CD4-positive, alpha-beta T cell treated with Interferon alpha-2 for 1 hour (primary cell): ENCODE data around the gene CEP162.
"Not testable (repeated sequence)": the region's sequence is repeated elsewhere in the genome, so short reads cannot be mapped to it uniquely, and the experiment has no call there.

Source experiments
- DNase-seq, 2 donors: peaks; one replicate each; pipeline ENCODE4 v3.0.0-alpha.2; 2020 to 2022

The CEP162 gene, protein sequence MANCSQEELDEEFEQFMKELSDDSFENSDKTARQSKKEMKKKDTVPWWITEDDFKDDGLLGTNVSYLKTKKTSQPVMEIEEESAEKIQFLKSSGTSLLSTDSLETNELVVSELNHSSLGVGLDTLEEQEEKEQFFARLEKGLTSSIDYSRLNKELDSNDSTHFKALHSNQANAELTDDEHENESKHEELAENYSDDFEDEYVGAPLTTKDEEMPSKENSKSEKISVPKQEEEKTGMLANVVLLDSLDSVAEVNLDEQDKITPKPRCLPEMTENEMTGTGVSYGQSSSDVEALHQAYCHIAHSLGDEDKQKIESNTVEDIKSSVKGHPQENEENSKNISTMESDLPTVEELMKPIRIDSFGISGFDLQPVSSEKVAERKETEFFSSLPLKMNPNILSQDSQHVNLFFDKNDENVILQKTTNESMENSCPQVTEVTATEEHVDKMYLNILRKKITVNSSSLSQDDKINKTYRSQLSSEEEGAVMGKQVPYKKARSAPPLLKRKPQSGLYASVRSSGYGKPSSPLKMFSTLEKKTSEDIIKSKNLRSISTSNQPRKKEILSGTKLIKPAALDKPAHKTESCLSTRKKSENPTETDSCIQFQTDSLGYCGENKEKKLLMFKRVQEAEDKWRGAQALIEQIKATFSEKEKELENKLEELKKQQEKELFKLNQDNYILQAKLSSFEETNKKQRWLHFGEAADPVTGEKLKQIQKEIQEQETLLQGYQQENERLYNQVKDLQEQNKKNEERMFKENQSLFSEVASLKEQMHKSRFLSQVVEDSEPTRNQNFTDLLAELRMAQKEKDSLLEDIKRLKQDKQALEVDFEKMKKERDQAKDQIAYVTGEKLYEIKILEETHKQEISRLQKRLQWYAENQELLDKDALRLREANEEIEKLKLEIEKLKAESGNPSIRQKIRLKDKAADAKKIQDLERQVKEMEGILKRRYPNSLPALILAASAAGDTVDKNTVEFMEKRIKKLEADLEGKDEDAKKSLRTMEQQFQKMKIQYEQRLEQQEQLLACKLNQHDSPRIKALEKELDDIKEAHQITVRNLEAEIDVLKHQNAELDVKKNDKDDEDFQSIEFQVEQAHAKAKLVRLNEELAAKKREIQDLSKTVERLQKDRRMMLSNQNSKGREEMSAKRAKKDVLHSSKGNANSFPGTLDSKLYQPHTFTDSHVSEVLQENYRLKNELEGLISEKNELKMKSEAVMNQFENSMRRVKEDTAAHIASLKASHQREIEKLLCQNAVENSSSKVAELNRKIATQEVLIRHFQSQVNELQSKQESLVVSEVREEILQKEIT (N-terminal part only)

DNA sequence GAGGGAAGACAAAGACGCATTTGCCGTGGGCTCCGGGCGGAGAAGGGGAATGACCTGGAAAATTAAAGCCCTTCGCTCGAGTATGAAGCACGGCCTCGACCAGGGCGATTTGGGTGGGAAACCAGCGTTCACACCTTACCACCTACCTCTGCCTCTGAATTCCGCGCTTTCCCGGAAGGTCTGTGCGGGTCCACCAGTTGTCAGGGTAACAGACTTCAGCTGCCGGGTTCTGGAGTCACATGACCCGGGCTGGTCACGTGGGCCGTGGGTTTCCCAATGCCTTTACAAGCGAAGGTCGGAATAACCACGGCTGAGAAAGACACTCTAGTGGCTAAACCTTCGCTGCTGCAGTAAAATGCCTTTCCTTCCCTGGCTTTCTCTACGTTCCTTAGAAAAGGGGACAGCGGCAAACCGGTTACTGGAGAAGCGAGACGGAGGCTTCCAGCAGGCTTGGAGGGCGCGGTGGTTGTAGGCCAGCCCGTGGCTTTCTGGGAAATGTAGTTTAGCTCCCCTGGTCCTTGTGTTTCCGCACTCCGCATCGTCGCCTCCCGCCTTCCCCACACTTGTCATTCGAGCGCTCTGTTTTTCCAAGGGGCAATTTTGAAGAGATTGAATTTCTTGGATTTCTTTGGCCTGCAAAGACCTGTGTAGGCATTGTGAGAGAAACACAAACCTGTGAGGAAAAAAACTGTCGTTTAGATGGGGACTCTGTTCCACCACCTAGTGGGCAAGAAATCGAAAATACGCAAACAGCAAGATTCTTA, at the start of gene CEP162:
TSS of gene CEP162 (minus strand) at position 210 of the 764 bp plus-strand sequence. CDS start 1,250 bp downstream, outside the sequence.
- peak; percentile 89 to 91 for DNase-seq

DNA sequence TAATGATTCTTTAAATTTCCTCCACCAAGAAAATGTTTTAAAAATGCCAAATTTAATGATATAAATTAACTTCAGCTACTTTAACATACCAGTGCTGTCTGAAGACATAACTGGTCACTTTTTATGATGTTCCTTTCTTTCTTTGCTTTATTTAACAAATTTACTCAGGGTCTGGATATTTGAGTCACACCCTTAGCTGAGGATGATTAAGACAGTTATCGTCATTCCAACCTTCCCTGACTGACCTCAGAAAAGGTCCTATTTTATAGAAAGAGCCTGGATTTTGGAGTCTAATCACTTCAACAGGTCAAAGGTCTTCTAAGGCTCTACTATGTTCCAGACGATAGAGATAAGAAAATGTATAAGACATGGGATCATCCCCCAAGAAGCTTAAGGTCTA, 47.4 kb upstream of the CEP162 start:
- DNase-seq: no peak

DNA sequence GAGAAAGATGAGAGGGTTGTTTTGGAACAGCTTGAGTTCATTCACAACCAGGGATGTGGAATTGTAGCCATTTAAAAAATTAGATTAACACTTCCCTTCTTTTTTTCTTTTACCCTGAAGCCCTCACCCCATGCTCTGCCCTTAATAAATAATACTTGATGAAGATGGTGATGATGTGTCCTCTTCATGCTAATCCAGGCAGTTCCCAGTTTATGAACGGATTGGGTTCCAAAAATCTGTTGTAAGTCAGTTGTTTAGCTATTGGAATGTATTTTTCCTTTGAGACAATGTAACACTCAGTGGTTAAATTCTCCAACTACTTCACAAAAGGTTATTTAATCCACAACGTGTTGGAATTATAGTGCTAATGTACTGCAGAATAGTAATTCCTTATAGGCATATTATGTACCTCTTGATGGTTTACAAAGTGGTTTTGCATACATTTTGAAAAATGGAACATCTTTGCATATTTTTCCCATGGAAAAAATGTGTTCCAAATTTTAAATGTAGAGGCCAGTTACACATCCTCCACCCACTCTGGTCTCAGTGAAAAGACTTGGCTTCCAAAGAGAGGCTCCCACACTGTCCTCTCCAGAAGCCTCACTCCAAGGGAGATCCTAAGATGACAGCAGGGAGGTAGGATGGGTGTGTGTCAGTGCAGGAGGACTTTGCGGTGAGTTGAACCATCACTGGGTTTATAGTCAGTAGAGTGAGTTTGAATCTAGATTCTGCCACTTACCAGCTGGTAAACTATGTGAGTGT, 45.8 kb upstream of the CEP162 start:
- DNase-seq: no peak

DNA sequence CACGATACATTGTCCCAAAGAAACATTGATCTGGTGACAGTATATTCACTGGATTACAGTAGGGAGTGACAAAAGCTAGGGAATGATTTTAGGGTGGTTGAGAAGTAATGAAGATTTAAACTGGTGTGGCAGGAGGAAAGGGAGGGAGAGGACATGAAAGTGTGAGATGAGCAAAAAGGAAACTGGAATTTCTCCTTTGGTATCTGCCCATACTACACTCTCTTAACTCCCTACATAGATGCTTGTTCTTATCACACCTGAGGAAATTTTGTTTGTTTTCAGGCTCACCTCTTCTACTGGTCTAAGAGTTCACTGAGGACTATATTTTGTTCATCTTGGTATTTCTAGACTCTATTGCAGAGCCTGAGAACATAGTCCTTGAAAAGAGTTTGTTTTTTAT, 44.9 kb upstream of the CEP162 start:
- DNase-seq: no peak

DNA sequence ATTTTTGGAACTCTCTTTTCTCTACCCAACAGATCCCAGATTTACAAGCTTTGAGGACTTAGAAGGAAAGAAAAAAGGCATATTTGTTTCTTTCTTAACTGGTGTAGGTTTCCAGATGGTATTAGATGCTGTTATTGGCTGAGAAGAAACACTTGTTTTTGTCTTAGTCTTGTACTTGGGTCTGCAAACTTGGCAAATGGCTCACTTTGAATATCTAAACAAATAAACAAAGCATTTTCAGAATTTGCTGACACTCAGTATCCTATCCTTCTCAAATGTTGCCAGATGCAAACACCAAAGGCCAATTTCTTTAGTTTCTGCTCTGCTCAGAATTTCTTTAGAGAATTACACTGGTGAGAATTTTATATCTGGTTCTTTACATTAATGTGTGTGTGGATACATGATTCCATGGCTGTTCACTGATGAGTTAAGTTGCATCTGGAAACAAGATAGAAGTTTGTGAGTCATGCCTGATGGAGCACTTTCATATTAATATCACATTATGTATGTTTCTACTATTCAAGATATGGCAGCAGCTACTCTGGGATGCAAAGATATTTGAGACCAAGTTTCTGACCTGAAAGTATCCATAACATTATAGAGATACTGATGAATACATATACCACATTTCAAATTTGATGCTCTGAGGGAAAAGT, 43.7 kb upstream of the CEP162 start:
- no peak for DNase-seq

DNA sequence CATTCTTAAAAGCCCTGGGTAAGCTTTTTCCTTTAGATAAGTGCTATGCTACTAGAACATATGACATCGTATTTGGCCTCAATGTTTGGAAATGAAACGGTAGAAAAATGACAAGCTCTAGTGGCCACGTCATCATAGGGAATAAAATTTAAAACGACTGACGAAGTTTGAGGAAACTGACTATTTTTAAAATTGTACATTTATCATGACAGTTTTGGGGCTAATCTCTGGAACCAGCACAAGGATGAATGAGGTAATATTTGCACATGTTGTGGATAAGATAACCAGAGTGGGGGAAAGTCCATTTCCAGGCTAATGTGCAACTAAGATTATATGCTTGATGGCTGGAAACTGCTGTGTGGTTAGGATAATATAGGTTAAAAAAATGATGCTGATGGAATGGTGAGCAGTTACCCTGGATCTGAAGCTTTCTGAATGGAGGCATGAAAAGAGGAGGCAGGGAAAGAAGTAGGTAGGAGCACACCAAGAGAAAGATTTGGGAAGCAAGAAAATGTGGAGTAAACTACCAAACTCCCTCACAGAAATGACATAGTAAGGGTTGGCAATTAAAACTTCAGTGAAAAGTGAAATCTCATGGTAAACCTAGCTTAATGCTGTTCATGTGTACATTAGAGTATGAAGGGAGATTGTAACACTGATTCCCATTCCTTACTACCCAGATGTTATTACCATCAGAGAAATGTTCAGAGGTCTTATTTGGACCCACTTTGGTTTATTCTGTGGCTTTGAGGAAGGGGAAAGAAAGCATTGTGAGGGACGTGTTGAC, 42.7 kb upstream of the CEP162 start:
- no peak for DNase-seq

DNA sequence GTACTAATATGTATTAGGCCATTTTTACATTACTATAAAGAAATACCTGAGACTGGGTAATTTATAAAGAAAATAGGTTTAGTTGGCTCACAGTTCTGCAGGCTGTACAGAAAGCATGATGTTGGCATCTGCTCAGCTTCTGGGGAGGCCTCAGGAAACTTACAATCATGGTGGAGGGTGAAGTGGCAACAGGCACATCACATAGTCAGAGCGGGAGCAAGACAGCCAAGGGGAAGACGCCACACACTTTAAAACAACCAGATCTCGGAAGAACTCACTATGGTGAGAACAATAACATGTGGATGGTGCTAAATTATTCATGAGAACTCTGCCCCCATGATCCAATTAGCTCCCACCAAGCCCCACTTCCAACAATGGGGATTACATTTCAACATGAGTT, 41.3 kb upstream of the CEP162 start:
- DNase-seq: no peak

DNA sequence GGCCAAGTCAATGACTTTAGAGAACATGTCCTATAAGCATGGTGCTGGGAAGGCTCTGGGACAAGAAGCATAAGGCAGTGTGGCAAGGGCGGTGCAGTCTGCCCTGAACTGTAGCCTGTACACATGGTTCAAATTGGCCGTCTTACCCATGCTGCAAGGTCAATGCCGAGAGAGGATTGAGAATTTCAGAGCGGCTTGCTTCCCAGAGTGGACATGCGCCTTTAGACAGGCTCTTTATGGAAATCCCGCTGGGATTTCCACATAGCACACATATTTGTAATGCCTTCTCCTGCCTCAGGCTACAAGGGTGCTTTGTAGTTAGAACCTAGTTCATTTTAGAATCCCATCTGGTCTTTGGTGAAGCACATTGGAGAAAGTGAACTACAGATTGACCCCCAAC, 36.1 kb upstream of the CEP162 start:
- DNase-seq: no peak

DNA sequence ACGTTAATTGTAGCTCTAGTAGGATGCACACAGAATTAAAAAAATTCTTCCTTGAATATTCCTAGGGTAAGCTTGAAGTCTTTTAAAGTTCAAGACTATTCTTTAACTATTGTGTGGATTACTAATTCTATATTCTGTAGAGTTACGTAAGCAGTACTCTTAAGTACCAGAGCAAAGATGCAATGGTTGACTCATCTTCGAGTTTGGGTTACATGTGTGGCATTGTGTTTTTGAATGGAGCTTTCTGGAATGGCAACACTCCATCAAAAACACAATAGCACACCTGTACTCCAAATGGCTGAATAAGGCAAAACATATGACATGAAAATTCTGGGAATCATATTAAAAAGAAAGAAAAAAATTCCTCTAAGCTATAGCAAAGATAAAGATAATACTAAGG, 33.5 kb upstream of the CEP162 start:
- DNase-seq: no peak

DNA sequence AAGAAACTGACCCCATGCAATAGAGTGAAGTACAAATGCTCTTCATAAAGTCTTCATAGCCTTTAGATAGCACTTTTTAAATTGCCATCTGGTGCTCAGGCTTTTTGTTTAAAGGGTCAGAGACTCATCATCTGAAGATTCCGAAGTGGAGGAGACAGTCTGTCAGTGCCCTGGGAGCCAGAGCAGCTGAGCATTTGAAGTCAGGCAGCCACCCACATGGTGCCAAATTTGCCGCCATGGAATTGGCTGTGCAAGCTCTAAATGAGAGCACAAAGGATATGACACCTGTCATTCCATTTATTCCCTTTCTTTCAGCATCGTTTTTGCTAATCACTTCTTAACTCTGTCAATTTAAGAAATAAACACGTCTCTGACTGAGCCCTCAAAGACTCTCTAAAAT, 32.8 kb upstream of the CEP162 start:
- DNase-seq: no peak

DNA sequence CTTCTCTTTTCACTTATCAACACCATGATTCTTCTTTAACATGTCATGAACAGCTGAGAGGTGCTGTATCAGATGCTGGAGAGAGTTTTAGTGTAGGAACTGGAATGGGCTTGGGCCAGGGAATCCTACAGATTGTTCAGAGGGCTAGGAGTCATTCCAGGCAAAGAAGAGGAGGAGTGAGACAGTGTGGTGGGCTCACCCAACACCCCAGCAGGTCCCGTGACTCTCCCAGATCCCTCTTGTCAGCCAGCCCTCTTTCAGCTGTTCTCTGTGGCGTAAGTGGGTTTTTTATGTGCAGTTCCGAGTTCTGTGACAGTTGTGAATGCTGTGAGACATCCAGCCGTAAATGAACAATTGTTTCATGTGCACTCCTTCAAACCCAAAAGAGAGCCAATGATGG, 31.4 kb upstream of the CEP162 start:
- DNase-seq: no peak

DNA sequence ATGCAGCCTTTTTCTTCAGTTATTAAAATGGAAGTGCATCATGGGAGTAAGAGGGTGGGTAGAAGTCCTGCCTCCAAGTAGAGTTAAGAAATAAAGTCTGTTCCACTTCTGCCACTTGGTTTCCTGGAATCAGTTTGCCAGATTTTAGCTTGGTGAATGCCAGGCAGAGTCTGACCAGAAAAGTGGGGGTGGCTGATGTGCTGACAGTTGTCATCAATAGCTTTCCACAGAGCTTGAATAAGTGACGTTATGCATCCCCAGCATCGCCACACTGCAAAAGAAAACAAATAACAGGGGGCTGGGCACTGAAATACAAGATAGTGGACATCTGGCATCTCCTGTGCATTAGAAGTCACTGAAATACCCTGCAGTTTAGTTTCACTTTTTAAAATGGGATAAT, 30.8 kb upstream of the CEP162 start:
- DNase-seq: no peak

DNA sequence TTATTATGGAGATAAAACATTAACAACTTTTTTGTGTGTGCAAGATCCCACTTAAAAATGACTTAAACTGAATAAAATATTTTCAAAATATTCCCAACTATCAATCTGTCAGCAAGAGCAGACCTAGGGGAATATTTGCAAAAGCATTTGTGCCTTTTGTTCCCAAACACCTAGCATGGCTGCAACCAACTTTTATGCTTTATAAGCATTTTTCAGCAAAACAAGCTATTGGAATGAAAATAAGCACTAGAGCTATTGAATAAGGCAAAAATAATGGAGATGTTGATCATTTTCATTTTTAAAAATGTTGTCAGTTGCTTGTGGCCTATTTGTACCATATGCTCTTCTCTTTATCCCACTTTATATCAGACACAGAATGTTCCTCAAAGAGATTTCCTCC, 28.2 kb upstream of the CEP162 start:
- DNase-seq: no peak

DNA sequence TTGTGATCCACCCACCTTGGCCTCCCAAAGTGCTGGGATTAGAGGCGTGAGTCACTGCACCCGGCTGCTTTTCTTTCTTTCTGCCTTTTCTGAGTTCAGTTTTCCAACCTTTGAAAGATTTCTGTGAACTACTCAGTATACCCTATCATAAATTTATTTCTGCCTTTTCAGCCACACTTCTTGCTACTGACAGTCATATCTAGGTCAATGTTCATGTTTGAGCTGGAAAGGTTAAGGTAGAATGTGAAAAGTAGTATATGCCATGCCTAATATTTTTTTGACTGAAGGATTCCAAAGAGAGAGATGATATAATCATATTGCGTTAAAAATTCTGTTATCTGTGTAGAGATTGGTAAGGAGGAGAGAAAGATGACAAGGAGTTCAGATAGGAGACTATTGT, 25.9 kb upstream of the CEP162 start:
- no peak for DNase-seq

DNA sequence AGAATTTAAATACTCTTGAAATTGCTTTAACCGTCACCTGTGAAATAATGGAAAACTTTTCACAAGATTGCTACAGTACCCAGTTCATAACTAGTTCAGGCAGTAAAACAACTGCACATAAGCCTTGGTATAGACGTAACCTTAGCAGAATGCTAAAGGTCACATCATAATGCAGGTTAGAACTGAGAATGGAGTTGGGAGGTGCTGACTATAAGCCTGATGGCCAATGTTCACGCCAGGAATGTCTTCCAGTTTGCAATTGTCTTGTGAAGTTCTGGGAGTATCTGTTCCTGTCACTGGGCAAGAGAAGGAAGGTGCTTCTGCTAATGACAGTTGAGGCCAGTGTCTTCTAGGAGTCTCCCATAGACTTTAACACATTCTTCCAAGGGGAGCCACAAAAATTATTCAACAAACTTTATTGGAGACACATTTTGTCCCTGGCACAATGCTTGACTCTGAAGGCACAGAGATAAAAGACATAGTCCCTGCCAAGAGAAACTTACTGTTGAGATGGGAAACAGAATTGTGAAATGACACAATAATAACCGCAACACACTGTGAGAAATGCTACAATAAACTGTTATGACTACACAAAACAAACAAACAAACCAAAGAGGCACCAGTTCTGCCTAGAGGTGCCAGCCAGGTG, 24.6 kb upstream of the CEP162 start:
- no peak for DNase-seq

DNA sequence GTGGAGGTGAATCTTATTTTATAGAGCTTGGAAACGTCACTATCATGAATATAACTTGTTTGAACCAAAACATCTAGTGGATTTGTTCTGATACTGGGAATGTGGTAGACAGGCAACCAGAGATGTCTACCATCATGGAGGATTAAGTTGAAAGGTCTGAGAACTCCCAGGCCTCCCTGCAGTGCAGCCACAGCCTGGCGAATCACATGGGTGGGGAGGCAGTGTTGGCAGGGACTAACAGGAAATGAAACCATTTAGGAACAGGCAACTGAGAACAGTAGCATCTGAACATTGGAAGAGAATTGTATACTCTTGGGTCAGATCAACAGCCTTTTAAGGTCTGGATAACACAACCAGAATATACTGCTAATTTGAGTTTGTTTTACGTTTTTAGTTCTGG, 22.3 kb upstream of the CEP162 start:
- no peak for DNase-seq

DNA sequence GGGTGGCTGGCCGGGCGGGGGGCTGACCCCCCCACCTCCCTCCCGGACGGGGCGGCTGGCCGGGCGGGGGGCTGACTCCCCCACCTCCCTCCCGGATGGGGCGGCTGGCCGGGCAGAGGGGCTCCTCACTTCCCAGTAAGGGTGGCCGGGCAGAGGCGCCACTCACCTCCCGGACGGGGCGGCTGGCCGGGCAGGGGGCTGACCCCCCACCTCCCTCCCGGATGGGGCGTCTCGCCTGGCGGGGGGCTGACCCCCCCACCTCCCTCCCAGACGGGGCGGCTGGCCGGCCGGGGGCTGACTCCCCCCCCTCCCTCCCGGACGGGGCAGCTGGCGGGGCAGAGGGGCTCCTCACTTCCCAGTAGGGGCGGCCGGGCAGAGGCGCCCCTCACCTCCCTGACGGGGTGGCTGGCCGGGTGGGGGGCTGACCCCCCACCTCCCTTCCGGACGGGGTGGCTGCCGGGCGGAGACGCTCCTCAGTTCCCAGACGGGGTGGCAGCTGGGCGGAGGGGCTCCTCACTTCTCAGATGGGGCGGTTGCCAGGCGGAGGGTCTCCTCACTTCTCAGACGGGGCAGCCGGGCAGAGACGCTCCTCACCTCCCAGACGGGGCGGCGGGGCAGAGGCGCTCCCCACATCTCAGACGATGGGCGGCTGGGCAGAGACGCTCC, 17.1 kb upstream of the CEP162 start:
- not testable (repeated sequence) for DNase-seq

DNA sequence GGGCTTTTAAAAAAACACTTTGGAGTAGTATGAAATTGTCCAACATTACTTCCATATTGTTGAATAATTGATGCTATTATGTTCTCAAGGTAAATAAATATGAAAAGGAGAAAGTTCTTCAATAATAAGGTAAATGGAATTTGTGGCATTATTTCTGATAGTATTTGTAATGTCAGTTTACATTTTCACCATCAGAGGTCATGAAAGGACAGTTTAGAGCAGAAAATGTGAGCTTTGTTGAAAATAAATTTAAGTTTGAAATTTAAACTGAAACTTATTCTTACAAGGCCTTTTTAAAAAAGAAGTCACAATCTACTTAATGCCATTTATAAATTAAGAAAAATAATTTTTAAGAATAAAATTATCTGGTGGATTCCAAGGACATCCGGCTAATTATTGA, 15.8 kb upstream of the CEP162 start:
- DNase-seq: no peak

DNA sequence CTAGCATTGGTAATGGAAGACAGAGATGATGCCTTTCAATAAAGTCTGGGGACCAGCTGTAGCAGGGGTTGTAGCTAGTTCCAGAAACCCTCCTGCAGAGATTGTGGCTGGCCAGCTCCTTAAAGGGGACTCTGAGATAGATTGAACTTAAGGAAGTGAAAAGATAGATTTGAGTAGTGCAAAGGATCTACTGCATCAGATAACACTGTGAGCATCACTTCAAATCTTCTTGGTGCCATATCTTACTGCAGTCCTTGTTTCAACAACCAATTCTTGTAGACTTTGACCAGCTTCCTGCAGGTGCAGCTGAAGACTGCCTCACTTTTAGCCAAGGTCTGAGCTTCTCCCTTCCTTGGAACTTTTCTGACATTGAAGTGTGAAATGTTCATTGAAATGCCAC, 14.8 kb upstream of the CEP162 start:
- no peak for DNase-seq
